ENCODE measurements around the gene NETO2.

NETO2 gene

GRCh38 chr16:47079860-47080259 lies 63.9 kb downstream of the NETO2 start:
- Histone ChIP-seq H3K27ac (ENCODE audit: low read depth, low read length) (no peak overlapping the region), H3K36me3 (ENCODE audit: low read length) (peaks cover 24% of the 10 kb centered on the region; the same call in 1 of the 2 replicates), H3K4me3 (ENCODE audit: insufficient read depth, low read length, poor library complexity, severe bottlenecking) (no peak overlapping the region), H3K9me3 (ENCODE audit: insufficient read depth, low read length) (no peaks in the 10 kb centered on the region), H3K79me2 (ENCODE audit: insufficient read depth, low read length) (no peaks in the 10 kb centered on the region), H3K27me3 (ENCODE audit: low read length) (no peaks in the 10 kb centered on the region), H3F3A (ENCODE audit: insufficient read depth) (peaks cover 12% of the 10 kb centered on the region; the same call in 1 of the 2 replicates), H3K9me2 (replicated peaks; ENCODE audit: insufficient read depth, low read length) (no peaks in the 10 kb centered on the region), H4K20me1 (ENCODE audit: low read depth, low read length) (no peaks in the 10 kb centered on the region), H3K9ac (ENCODE audit: low read length) (no peak overlapping the region), H3K4me2 (ENCODE audit: low read depth, low read length, poor library complexity, severe bottlenecking) (no peak overlapping the region), H2AFZ (ENCODE audit: low read depth, low read length, severe bottlenecking) (no peak overlapping the region)
- TF ChIP-seq CTCF (IDR thresholded peaks at IDR 0.05; ENCODE audit: insufficient read depth, low read length, poor library complexity, severe bottlenecking) (no peak), EZH2phosphoT487 (conservative IDR thresholded peaks at IDR 0.05; ENCODE audit: low read length) (no peak)

- H3K9ac ChIP-seq (ENCODE audit: low read length): no peak overlapping the region
- no peaks in the 10 kb centered on the region for H3K9me2 ChIP-seq (replicated peaks; ENCODE audit: insufficient read depth, low read length)
- no peak overlapping the region for H2AFZ ChIP-seq (ENCODE audit: low read depth, low read length, severe bottlenecking)
- TF ChIP-seq EZH2phosphoT487 (conservative IDR thresholded peaks at IDR 0.05; ENCODE audit: low read length) (no peak), CTCF (IDR thresholded peaks at IDR 0.05; ENCODE audit: insufficient read depth, low read length, poor library complexity, severe bottlenecking) (no peak)
- H3F3A ChIP-seq (ENCODE audit: insufficient read depth): peaks cover 3% of the 10 kb centered on the region; the same call in 1 of the 2 replicates
- H3K79me2 ChIP-seq (ENCODE audit: insufficient read depth, low read length): no peaks in the 10 kb centered on the region
- H3K4me2 ChIP-seq (ENCODE audit: low read depth, low read length, poor library complexity, severe bottlenecking): no peak overlapping the region
- H3K9me3 ChIP-seq (ENCODE audit: insufficient read depth, low read length): no peaks in the 10 kb centered on the region
- no peak overlapping the region for H3K4me3 ChIP-seq (ENCODE audit: insufficient read depth, low read length, poor library complexity, severe bottlenecking)
- H3K36me3 ChIP-seq (ENCODE audit: low read length): no peaks in the 10 kb centered on the region
- H3K27ac ChIP-seq (ENCODE audit: low read depth, low read length): no peak overlapping the region
- no peaks in the 10 kb centered on the region for H4K20me1 ChIP-seq (ENCODE audit: low read depth, low read length)
- H3K27me3 ChIP-seq (ENCODE audit: low read length): no peaks in the 10 kb centered on the region
These were observed 70.3 kb downstream of the NETO2 start for GRCh38 chr16:47073223-47074155.

GRCh38 chr16:47072158-47072557 lies 71.6 kb downstream of the NETO2 start:
- no peaks in the 10 kb centered on the region for H4K20me1 ChIP-seq (ENCODE audit: low read depth, low read length)
- H2AFZ ChIP-seq (ENCODE audit: low read depth, low read length, severe bottlenecking): no peak overlapping the region
- H3F3A ChIP-seq (ENCODE audit: insufficient read depth): no peaks in the 10 kb centered on the region
- no peak overlapping the region for H3K27ac ChIP-seq (ENCODE audit: low read depth, low read length)
- H3K9ac ChIP-seq (ENCODE audit: low read length): no peak overlapping the region
- H3K36me3 ChIP-seq (ENCODE audit: low read length): no peaks in the 10 kb centered on the region
- H3K9me2 ChIP-seq (replicated peaks; ENCODE audit: insufficient read depth, low read length): no peaks in the 10 kb centered on the region
- no peak for TF ChIP-seq EZH2phosphoT487 (conservative IDR thresholded peaks at IDR 0.05; ENCODE audit: low read length)
- no peak for TF ChIP-seq CTCF (IDR thresholded peaks at IDR 0.05; ENCODE audit: insufficient read depth, low read length, poor library complexity, severe bottlenecking)
- H3K4me3 ChIP-seq (ENCODE audit: insufficient read depth, low read length, poor library complexity, severe bottlenecking): no peak overlapping the region
- H3K79me2 ChIP-seq (ENCODE audit: insufficient read depth, low read length): no peaks in the 10 kb centered on the region
- no peaks in the 10 kb centered on the region for H3K27me3 ChIP-seq (ENCODE audit: low read length)
- H3K9me3 ChIP-seq (ENCODE audit: insufficient read depth, low read length): no peaks in the 10 kb centered on the region
- H3K4me2 ChIP-seq (ENCODE audit: low read depth, low read length, poor library complexity, severe bottlenecking): no peak overlapping the region
